Islet of Langerhans (tissue), 1 donor: ENCODE data around the gene OSTM1.

Source experiments
- FAIRE-seq: peaks from one replicate; lab custom pipeline; 2011; peaks lifted over from hg19 to GRCh38; lab: Jason Lieb, UNC

Gene OSTM1, protein sequence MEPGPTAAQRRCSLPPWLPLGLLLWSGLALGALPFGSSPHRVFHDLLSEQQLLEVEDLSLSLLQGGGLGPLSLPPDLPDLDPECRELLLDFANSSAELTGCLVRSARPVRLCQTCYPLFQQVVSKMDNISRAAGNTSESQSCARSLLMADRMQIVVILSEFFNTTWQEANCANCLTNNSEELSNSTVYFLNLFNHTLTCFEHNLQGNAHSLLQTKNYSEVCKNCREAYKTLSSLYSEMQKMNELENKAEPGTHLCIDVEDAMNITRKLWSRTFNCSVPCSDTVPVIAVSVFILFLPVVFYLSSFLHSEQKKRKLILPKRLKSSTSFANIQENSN

DNA sequence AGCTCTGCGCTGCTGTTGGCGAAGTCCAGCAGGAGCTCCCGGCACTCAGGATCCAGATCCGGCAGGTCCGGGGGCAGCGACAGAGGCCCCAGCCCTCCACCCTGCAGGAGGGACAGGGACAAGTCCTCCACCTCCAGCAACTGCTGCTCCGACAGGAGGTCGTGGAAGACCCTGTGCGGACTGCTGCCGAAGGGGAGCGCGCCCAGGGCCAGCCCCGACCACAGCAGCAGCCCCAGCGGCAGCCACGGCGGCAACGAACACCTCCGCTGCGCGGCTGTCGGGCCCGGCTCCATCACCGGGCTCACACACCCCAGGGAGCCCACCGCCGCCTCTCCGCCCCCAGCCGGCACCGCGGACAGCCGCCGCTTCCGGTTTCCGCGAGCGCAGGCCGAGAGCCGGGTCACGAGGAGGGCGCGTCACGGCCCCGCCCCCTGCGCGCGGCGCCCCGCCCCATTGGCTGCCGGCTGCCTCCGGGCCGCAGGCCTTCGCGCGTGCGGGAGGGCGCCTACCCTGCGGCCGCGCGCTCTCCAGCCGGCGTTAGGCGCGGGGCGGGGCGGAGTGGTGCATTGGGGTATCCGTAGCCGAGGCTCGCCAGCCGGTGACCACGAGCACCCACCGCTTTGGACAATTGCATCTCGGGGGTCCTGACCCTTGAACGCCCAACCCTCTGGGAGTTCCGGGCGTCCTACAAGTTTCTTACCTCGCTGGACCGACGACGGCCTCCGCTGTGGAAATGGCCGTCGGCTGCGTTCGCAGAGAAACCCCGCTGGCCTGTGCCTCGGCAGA, at the start of gene OSTM1:
TSS of gene OSTM1 (minus strand) at position 383 of the 786 bp plus-strand sequence. CDS start at position 293, 90 bp downstream.
- FAIRE-seq: no peak

DNA sequence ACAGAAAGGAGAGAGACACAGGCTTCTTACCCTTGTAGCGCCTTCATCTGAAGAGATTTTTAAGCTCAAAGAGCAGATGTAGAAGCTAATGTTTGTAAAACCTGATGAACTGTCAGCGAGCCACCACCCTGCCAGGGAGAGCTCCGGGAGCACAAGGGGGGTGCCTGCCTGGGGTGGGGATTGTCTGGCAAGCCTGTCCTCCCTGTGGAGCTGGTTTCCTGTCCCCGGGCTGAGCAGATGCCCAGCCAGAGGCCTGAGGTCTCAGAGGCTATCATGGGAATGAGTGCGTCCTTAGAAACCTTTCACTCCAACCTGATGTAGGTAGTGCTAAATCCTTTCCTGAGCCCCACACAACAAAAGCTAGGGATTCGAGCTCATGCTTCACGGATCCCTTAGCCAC, 49.4 kb upstream of the OSTM1 start:
- no peak for FAIRE-seq

DNA sequence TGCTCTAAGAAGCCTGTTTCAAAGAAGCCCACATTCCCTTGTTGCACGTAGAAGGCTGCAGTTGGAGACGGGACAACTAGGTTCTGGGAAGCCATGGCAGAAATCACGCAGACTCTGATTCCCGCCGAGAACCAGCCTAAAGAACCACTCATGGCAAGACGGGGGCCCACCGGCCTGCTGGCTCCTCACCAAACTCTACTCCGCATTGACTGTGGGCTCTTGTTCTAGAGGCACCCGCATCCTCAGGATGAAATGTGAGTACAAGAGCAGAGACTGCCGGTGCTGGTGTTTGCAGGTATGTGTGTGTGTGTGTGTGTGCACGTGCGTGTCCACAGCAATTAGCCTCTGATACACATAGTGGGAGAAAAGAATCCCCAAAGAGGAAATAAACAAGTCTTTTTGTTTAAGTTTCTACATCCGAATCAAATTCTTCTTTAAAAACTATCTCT, 49.0 kb upstream of the OSTM1 start:
- no peak for FAIRE-seq

DNA sequence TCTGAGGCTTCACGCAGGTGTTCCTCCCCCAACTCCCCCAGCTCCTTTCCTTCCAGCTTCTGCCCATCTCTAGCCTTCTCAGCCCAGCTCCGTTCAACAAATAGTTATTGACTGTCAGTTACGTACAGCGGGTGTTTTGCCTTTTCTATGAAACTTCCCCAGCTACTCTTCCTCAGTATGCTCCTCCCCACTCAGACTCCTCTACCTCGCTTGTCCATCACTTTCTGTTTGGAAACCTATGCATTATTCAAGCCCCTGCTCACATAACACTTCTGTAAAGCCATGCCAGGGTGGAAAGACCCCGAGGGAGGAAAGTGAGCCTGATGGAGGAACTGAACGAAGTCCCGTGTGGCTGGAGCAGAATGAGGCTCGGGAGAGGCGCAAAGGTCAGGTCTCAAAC, 47.1 kb upstream of the OSTM1 start:
- no peak for FAIRE-seq

DNA sequence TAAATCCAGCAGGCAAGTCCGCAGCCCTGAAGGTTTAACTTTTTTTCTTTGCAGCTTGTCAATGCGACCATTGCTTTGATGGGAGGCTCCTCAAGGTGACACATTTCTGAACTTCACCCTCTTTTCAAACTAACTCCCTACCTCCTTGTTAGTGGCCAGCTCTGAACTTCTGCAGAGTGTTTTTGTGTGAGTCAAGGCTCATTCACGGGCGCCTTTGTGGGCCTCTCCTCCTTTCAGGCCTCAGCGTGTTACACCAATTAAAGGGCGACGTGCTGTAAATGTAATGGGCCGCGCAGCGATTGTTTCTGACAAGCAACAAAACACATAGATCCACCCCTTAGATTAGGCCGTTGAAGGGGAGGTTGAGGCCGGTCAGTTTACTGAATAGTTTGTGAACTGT, 45.8 kb upstream of the OSTM1 start:
- no peak for FAIRE-seq

DNA sequence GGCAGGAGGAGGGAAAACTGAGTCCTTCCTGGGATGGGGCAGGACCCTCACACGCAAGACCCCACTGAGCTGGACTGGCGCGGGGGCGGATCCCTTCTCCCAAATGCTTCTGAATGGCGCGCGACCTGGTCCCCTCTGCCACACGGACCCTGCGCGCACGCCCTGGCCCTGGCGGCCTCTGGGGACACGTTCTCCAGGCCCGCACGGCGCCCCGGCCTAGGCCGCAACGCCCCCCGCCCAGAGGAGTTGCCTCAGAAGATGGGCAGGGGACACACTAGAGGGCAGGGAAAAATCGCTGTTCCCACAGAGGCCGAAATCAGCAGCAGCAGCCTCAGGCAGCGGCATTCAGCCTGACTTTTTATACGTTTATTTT, 45.2 kb upstream of the OSTM1 start:
- FAIRE-seq: no peak

DNA sequence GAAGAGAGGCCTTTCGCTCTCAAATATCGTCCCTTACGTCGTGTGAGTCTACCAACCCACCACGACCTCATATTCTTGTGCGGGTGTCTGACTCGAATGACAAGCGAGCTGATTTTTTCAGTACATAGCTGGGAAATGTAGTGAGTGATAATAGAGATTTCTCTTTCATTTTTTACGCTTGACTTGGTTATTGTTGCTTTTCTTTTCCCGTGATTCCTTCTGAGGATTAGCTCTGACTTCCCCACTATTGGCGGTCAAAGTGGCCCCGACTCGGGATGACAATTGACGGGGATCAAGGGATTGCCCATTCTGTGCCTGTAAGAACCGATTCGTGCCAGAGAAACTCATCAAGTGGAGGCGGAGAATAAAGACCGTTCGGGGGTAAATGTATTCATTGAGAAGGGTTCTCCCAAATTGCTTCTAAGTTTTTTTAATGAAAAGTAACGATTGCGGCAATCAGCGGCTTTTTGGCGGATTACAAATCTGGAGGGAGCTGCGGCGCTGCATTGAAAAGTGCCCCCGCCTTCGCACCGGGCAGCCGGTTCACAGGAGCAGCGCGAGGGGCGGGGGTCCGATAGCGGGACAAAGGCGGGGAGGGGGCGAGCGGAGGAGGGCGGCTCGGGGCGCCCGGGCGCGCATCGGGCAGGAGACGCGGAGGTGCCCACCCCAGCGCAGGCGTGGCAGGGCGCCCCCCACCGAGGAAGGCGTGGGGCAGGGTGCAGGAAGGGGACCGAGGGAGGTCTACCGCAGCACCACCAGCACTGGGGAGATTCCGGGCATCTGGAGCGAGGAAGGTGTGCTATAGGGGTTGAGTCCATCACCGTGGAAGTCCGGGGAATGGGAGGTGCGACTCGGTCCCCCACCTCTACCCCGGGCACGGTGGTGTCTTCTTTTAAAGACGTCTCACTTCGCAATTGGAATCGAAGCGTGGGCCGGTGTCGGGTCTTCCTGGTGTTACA, 44.5 kb upstream of the OSTM1 start:
- FAIRE-seq: no peak

DNA sequence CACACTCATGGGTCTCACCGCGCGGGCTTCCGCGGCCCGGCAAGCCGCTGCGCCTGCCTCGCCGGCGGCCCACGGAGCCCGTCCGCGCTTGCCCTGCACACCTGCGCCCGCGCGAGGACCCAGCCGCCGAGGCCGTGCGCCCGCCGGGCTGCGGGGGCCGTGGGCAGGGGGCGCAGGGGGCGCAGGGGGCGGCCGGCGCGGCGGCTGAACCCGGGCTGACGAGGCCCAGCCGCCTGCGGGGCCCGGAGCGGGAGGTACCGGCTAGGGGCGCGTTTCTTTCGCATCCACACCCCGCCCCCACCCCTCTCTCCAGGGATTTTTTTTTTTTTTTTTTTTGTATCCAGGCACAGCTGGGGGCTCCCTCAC, 43.8 kb upstream of the OSTM1 start:
- FAIRE-seq: no peak

DNA sequence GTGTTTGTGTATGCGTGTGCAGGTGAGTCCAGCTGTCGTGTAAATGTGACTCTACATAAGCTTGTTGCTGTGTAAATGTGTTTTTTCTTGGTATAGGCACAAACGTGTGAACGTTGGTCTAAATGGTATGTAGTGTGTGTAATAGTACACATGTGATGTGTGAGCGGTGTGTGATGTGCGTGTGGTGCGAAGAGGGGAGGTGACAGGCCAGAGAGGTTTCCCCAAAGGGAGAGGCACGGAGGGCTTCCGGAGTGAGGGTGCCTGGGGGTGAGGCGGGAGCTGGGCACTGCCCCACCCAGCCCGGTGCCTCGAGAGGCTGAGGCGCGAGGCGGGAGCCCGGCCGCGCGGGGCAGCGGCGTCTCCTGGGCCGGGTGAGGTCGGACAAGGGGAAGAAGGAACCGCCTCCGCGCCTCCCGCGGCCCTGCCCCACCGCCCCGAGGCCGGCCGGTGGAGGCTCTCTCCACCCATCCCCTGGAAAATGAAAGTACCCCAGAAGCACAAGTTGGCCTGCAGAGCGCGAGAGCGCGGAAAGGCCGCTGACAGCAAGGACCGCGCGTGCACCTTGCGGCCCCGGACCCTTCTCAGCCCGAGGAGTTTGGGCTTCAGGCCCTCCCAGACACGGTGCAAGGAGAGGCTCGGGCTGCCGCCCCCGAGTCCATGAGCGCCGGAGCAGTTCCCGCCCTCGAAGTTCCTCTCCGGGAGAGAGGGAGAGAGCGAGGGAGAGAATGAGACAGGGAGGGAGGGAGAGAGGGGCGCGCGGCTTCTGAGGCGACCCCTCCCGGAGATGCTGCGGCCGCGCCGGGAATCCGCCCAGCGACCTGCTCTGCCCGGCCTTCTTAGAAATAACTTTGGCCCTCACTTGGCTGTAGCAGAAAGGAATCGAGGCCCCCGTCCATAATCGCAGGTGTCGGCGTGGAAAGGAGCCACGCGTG, 43.2 kb upstream of the OSTM1 start:
- no peak for FAIRE-seq

DNA sequence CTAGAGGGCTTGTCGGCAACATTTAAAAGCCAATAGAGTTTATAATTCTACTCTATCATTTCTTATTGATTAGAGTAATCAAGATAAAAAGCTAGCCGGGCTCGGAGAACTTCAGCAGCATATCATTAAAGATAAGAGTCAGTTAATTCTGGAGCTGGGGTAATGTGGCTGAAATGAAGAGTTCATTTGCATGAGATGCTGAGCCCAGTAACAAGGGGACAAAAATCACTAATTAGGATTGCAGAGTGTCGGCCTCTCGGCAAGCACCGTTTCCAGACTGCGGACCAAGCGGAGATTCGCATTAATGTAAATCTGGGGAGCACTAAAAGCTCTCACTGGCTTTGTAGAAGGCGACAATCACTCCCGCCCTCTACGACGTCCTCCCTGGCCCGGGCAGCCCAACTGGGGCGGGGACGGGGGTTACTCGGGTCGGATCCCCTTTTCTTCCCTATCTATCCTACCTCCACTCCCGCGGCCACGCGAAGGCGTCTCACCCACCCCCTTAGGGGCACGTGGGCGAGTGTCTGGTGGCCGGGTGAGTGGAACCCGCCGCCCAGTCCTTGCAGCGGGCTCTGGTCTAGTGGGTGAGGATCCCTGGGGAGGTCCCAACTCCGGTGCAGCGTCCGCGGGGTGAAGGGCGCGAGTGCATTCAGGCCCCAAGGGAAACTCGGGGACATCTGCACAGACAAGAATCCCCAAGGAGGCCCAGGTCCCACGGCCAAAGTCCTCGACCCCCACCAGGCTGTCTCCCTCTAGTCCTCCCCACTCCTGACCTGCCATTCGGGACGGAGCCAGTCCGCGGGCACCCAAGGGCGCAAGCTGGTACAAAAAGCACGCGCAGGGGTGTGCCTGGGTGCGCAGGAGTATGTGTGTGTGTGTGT, 42.2 kb upstream of the OSTM1 start:
- FAIRE-seq: no peak

DNA sequence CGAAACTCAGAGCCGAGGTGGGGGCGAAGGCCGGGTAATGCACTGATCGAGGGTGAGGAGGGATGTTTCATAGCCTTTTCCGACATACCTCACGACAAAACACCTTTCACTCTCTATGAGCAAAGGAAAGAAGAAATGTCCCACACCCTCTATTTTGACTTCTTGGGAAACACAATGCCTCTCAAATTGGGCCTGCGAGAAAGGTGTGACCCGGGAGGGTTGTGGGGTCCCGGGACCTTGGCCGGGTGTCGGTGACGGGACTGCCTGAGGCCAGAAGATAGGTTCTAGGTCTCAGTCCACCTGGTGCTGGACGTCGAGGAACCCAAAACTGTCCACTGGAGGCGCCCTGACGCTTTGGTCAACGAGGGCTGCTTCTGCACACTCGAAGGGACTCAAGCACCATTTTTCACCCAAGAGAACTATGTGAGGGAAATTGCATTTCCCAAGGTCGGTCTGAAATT, 41.1 kb upstream of the OSTM1 start:
- FAIRE-seq: no peak

DNA sequence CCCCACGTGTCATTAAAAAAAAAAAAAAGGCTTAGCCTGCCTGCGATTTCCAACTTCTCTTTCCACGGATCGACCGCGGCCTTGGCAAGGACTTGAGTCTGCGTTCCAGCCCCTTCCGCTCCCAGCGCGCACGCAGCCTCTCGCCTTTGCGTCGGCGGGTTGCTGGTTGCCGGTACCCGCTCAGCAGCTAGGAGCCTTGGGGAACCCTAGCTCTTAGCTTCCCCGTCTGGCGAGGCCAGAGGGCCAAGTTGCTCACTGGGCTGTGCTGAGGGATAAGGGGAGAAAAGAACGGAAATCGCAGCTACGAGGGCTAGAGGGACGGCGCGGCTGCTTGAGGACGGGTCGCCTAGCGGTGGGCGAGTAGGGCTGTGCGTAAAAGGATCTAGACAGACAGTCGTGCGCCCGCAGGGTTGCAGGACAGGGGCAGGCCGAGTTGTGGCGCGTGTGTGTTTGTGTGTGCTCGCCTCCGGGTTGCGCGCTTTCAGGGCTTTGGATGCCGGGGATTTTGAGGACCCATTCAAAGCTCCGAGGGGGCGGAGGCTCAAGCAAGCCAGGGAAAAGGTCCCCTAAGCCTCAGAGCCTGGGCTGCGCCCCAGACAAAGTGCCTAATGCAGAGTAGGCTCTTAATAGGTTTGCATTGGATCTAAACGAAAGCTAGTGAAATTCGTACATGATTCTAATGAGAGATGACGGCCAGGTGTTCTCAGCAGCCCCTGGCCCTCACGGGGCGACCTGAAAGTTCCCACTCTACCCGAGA, 40.5 kb upstream of the OSTM1 start:
- no peak for FAIRE-seq

DNA sequence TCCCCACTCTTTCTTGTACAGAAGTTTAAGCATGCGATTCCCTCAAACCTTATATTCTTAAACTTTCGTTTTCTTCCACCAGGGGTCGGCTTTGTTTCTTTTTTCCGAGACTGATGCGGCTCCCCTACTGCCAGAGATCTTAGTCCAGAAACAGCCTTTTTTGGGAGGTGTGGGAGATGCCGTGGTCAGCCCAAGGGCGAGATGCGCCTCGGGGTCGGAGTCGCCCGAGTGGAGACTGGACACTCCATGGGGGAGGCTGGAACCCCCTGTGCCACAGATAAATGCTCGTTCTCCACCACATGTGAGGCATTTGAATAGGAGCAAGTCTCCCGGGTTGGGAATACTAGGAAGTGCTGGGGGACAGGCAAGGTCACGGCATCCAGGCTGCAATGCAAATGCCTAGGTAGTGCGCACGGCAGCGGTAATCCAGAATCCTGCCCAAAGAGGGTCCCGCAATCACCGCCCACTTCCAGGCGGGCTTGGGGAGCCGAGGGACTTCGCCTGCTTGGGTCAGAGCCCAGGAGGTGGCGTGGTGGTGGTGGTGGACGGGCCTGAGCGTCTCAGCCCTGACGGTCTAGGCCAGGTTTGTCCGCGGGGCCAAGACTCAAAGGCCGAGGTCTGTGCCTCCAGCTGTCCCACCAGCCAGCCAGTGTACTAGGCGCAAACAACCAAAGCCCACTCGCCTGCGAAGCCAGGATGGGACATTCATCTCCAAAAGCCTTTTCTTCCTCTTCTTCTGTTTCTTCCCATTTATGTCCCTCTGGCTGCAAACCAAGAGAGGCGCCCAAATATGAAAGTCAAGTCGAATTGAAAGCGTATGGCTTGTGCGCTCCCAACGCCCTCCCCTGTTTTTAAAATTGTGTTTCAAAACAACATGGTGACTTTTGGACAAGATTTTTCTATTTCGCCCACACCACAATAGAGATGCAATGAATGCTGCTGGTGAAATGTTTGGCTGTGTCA, 39.3 kb upstream of the OSTM1 start:
- FAIRE-seq: no peak

DNA sequence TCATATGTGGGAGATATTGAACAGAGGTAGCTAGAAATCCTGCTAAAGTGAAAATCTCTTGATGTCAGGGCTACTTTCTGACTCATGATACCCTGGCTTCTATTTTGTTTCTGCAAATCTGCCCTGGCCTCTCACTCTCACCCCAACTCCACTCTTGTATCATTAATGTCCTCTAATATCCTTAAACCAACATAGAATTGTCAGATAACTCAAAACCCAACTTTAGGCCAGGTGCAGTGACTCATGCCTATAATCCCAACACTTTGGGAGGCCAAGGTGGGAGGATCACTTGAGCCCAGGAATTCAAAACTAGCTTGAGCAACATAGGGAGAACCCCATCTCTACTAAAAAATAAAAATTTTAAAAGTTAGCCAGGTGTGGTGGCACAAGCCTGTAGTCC, 33.8 kb upstream of the OSTM1 start:
- FAIRE-seq: no peak

DNA sequence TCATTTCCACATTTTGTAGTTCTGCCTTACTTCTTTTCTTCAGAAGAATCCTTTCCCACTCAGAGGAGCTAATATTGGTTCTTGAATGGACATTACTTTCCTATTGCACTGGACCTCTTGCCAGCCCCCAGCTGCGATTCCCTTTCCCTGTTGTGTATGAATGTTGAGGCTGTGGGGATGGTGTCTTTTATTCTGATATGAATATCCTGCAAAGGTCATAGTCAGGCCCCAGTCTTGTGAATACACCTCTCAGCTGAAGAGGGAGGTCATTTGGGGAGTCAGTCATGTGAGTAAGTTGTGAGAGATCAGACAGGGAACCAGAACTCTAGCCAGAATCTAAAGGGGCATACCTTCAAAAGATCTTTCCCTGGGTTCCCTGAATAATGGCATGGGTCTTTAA, 32.6 kb upstream of the OSTM1 start:
- no peak for FAIRE-seq

DNA sequence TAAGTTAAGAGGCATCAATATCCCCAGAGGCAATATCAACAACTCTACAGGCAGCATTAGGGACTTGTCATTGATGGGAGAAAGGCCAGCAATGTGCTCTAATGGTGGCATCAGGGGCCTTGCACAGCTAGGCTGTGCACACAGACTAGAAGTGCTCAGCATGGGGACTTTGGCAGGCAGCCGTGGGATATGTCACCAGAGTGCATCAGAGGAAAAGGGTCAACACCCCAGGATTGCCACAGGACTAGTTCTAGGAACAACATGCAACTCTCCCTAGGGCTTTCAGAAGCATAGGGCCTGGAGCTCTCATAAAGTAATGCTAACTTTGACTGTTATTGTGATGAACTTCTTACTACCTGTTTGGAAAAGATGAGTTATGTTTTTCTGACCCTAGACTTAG, 32.2 kb upstream of the OSTM1 start:
- FAIRE-seq: no peak

DNA sequence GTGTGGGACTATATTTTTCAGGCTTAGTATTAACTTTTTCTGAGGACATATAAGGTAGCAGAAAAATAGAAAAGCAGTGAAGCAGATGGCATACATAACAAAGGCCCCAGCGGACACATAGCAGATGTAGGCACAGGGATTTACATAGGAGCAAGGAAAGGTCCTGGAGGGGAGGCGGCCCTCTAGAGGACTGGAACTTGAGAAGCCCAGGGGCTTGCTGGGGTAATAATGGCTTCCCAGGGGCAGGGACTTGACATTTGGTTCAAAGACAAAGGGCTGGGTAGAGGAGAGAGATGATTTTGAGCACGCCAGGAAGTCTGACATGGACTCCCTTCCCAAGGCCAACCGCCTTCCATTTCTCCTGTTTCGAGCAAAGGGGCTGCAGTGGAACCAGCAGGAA, 31.7 kb upstream of the OSTM1 start:
- no peak for FAIRE-seq

DNA sequence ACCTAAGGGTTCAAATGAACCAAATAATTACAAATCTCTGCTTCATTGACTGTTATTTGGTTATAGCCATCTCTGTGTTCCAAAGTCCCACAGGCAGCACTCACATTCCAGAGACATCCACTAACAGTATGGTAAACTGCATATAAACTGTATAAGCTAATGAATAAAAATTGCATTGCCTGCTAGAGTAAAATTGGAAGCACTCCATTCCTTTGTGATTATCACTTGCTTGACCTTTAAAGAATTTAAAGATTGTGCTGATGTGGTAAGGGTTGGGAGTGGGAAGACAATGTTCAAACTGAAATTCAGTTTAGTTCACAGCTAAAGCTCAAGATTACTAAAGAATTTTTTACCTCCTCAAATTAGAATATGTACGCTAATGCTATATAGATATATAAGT, 31.0 kb upstream of the OSTM1 start:
- no peak for FAIRE-seq

DNA sequence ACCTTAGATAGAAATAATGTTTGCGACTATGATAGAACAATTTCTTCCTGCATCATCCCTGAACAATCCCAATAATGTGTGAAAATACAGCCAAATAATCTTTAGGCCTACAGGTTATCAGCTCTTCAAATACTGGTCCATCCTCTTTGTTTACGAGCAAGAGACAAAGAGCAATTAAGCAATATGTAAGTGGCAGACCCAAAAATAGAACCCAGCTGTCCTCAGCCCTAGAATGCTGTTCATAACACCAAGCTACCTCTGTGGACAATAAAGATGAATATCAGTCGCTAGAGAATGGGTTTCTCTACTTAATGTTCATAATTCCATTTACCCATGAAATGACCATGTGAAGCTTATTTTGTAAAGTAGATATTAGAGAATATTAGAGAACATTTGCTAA, 28.4 kb upstream of the OSTM1 start:
- FAIRE-seq: no peak
